ENCODE data around the gene ERFL.

DNA sequence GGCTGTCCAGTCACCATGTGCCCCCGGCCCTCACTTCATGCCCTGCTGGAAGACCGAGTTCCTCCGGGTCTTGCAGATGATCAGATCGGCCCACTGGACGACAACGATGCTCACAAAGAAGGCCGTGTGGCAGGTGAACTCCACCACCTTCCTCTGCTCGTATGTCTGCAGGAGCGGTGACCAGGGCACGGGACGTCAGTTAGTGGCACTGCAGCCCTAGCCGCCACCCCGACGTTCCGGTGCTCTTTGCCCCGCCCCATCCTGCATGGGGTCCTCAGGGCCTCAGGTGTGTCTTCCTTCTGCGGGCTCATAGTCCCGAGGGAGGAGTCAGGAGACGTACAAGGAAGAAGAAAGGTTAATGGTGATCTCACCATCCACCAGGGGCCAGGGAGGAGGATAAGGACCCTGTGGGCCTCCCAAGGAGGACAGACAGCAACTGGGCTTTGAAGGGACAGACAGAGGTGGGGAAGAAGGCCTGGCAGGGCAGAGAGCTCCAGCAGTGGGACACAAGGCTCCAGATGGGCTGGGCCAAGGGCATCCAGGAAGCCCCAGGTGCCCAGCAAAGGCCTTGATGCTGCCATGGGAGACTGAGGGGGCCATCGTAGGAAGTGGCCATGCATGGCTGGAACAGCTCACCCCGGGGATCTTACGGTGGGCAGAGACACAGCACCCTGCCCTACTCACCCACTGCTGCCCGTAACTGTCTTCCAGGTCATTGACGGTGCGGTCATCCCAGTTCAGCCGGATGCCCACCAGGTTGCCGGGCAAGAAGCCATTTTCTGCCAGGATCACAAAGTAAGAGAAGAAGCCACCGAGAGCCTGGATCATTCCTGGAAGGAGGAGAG lies 40.7 kb upstream of the ERFL start:
- TF ChIP-seq, protein P1, sequence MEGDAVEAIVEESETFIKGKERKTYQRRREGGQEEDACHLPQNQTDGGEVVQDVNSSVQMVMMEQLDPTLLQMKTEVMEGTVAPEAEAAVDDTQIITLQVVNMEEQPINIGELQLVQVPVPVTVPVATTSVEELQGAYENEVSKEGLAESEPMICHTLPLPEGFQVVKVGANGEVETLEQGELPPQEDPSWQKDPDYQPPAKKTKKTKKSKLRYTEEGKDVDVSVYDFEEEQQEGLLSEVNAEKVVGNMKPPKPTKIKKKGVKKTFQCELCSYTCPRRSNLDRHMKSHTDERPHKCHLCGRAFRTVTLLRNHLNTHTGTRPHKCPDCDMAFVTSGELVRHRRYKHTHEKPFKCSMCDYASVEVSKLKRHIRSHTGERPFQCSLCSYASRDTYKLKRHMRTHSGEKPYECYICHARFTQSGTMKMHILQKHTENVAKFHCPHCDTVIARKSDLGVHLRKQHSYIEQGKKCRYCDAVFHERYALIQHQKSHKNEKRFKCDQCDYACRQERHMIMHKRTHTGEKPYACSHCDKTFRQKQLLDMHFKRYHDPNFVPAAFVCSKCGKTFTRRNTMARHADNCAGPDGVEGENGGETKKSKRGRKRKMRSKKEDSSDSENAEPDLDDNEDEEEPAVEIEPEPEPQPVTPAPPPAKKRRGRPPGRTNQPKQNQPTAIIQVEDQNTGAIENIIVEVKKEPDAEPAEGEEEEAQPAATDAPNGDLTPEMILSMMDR (IDR thresholded peaks at IDR 0.05) = no peak
- TF ChIP-seq POLR2A (IDR thresholded peaks at IDR 0.05) = no peak

Data from adrenal gland (tissue), 5 donors.